WTC11 (cell line): ENCODE data around the gene BACE1-AS. TPM values are rescaled to one million over a fixed set of nuclear protein-coding genes. Genes with fewer than 3 reads are reported as not detected.

Source experiments
- ATAC-seq: fragments of 200-7000 bp; cut with Tn5 transposase; 2 replicates; pipeline ENCODE4 v1.10.0; 2021; ENCODE audit warnings: mild to moderate bottlenecking, moderate library complexity
- Bru-seq: library from RNA; stranded (reverse); fragments of 400-500 nt; gene quantifications from one replicate; lab custom pipeline; 2021; lab: Mats Ljungman, UMichigan
- CTCF ChIA-PET: fragments of 300-600 bp; sonication (Branson Sonifier 250); formaldehyde crosslinking; loops from one replicate; lab custom pipeline; 2021; ENCODE audit warnings: antibody characterized with exemption; lab: Charles Lee
- POLR2A ChIA-PET: fragments of 350-600 bp; sonication (Branson Sonifier 250); formaldehyde crosslinking; loops from one replicate; lab custom pipeline; 2021; ENCODE audit warnings: antibody characterized with exemption; lab: Charles Lee
- DNase-seq: peaks from one replicate; pipeline ENCODE4 v3.0.0; 2021; ENCODE audit warnings: low spot score
- H3K27ac Mint-ChIP-seq: 2 replicates; pipeline ENCODE4 v1.8.0; 2021; ENCODE audit warnings: mixed read lengths
- H3K27me3 Mint-ChIP-seq: 2 replicates; pipeline ENCODE4 v1.8.0; 2021; ENCODE audit warnings: low read depth, mild to moderate bottlenecking, moderate library complexity, mixed read lengths
- H3K36me3 Mint-ChIP-seq: 2 replicates; pipeline ENCODE4 v1.8.0; 2021; ENCODE audit warnings: mixed read lengths
- H3K4me1 Mint-ChIP-seq: 2 replicates; pipeline ENCODE4 v1.8.0; 2022; ENCODE audit warnings: mixed read lengths
- H3K4me3 Mint-ChIP-seq: 2 replicates; pipeline ENCODE4 v1.8.0; 2021; ENCODE audit warnings: mild to moderate bottlenecking, moderate library complexity, mixed read lengths
- H3K9me3 Mint-ChIP-seq: 2 replicates; pipeline ENCODE4 v1.8.0; 2021; ENCODE audit warnings: mixed read lengths
- CBFB ChIP-seq: sonication (generic); formaldehyde crosslinking; IDR thresholded peaks from 2 replicates; pipeline ENCODE4 v1.8.1; 2022; ENCODE audit warnings: mild to moderate bottlenecking, low read depth, missing genetic modification reagents
- EMX1 ChIP-seq: fragments of 250-450 bp; sonication (Bioruptor Pico); IDR thresholded peaks from 2 replicates; pipeline ENCODE4 v1.8.0; 2021; ENCODE audit warnings: mild to moderate bottlenecking
- FOXJ3 ChIP-seq: sonication (generic); formaldehyde crosslinking; IDR thresholded peaks from 2 replicates; pipeline ENCODE4 v1.9.0; 2021; ENCODE audit warnings: missing genetic modification reagents, mild to moderate bottlenecking, borderline replicate concordance
- NFATC4 ChIP-seq: fragments of 250-450 bp; sonication (Bioruptor Pico); IDR thresholded peaks from 2 replicates; pipeline ENCODE4 v1.9.0; 2021; ENCODE audit warnings: mild to moderate bottlenecking
- NFYB ChIP-seq: sonication (generic); formaldehyde crosslinking; conservative IDR thresholded peaks from 2 replicates; pipeline ENCODE4 v1.8.0; 2022; ENCODE audit warnings: low read depth, missing genetic modification reagents
- OVOL2 ChIP-seq: fragments of 250-450 bp; sonication (Bioruptor Pico); IDR thresholded peaks from 2 replicates; pipeline ENCODE4 v1.9.0; 2021; ENCODE audit warnings: mild to moderate bottlenecking, borderline replicate concordance
- SP1 ChIP-seq: sonication (generic); formaldehyde crosslinking; conservative IDR thresholded peaks from 2 replicates; pipeline ENCODE4 v1.8.1; 2022; ENCODE audit warnings: missing genetic modification reagents
- TCF7 ChIP-seq: sonication (generic); formaldehyde crosslinking; IDR thresholded peaks from 2 replicates; pipeline ENCODE4 v1.8.0; 2022; ENCODE audit warnings: mild to moderate bottlenecking, low read depth, missing genetic modification reagents, moderate library complexity
- TEAD1 ChIP-seq: sonication (generic); formaldehyde crosslinking; IDR thresholded peaks from 2 replicates; pipeline ENCODE4 v1.8.0; 2022; ENCODE audit warnings: mild to moderate bottlenecking, missing genetic modification reagents
- TP53 ChIP-seq: sonication (generic); formaldehyde crosslinking; IDR thresholded peaks from 2 replicates; pipeline ENCODE4 v1.8.1; 2023; ENCODE audit warnings: mild to moderate bottlenecking, missing genetic modification reagents
- ZBTB21 ChIP-seq: sonication (generic); formaldehyde crosslinking; IDR thresholded peaks from 2 replicates; pipeline ENCODE4 v1.8.1; 2023; ENCODE audit warnings: mild to moderate bottlenecking, missing genetic modification reagents, borderline replicate concordance
- ZNF219 ChIP-seq: sonication (generic); formaldehyde crosslinking; IDR thresholded peaks from 2 replicates; pipeline ENCODE4 v1.8.0; 2023; ENCODE audit warnings: missing genetic modification reagents, mild to moderate bottlenecking, borderline replicate concordance
- ZNF263 ChIP-seq: sonication (generic); formaldehyde crosslinking; IDR thresholded peaks from 2 replicates; pipeline ENCODE4 v1.8.1; 2022; ENCODE audit warnings: low read depth, mild to moderate bottlenecking, moderate library complexity, missing genetic modification reagents
- long read RNA-seq, 3 experiments: library from RNA in 1 of 3; library from capped mRNA in 1 of 3; library from polyadenylated mRNA in 1 of 3; unstranded in 2 of 3; stranded (forward) in 1 of 3; transcript quantifications; one replicate each; pipeline ENCODE4 v2.0.0, GENCODE V29; 2021
- total RNA-seq: library from RNA; stranded (reverse); gene quantifications from 3 replicates; pipeline ENCODE4 v1.2.3, GENCODE V29; 2021
- TF ChIP-seq, protein P1 (sequence below): sonication (generic); formaldehyde crosslinking; conservative IDR thresholded peaks from 2 replicates; pipeline ENCODE4 v1.8.1; 2023; ENCODE audit warnings: mild to moderate bottlenecking, low read depth, missing genetic modification reagents, moderate library complexity
- TF ChIP-seq, protein P2 (sequence below): sonication (generic); formaldehyde crosslinking; IDR thresholded peaks from 2 replicates; pipeline ENCODE4 v1.8.1; 2022; ENCODE audit warnings: missing genetic modification reagents, borderline replicate concordance
- TF ChIP-seq, protein P3 (sequence below): sonication (generic); formaldehyde crosslinking; IDR thresholded peaks from 2 replicates; pipeline ENCODE4 v1.8.1; 2022; ENCODE audit warnings: low read depth, missing genetic modification reagents, borderline replicate concordance
- TF ChIP-seq, protein P4 (sequence below): fragments of 250-450 bp; sonication (Bioruptor Pico); IDR thresholded peaks from 2 replicates; pipeline ENCODE4 v1.9.0; 2021; ENCODE audit warnings: moderate library complexity, mild to moderate bottlenecking, inconsistent platforms, borderline replicate concordance
- TF ChIP-seq, protein P5 (sequence below): fragments of 250-450 bp; sonication (Bioruptor Pico); conservative IDR thresholded peaks from 2 replicates; pipeline ENCODE4 v1.9.0; 2021; ENCODE audit warnings: mild to moderate bottlenecking
- TF ChIP-seq, protein P6 (sequence below): sonication (generic); formaldehyde crosslinking; IDR thresholded peaks from 2 replicates; pipeline ENCODE4 v1.8.0; 2023; ENCODE audit warnings: missing genetic modification reagents
- TF ChIP-seq, protein P7 (sequence below): fragments of 250-450 bp; sonication (Bioruptor Pico); IDR thresholded peaks from 2 replicates; pipeline ENCODE4 v1.9.0; 2021; ENCODE audit warnings: mild to moderate bottlenecking

BACE1-AS gene
- total RNA-seq (12.2 to 15.7 TPM (median 13.8 TPM) in 3 replicates), Bru-seq, nascent RNA (percentile 84 among the genes with signal in this experiment)
- long read RNA-seq, experiment 1, full-length matches to known transcripts: 5 of 12 reads
- long read RNA-seq, experiment 1, partial matches to known transcripts: 1 of 12 reads
- long read RNA-seq, experiment 1, other reads (novel, unspliced or antisense): 6 of 12 reads
- long read RNA-seq, experiment 2, partial matches to known transcripts: 0 of 3 reads
- long read RNA-seq, experiment 2, other reads (novel, unspliced or antisense): 0 of 3 reads
- long read RNA-seq, experiment 3: 0 reads

DNA sequence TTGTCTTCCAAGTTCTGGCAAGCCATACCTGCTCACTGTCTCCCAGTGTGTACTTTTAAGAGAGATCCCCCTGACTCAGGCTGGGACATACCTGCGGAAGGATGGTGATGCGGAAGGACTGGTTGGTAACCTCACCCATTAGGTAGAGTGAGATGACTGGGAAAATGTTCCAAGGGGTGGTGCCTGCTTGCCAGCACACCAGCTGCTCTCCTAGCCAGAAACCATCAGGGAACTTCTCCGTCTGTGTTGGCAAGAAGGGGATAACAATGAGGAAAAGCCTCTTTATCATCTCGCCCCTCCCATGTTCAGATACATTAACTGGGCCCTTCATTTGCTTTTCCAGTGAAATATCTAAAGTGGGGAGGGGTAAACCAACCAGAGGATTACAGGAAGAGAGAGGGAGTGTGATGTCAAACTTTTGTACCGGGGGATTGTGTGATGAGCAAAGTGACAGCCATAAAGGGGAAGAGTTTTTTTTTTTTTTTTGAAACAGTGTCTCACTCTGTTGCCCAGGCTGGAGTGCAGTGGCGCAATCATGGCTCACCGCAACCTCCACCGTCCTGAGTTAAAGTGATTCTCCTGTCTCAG, at the start of gene BACE1-AS:
Gene BACE1-AS, plus strand, starts transcription at position 538 of the 588 bp plus-strand sequence.
- Mint-ChIP-seq H3K27ac (no peak within 1 kb of the TSS; the same call in 1 of the 2 replicates), H3K36me3 (peaks cover 28% of the 10 kb centered on the region), H3K27me3 (no peaks in the 10 kb centered on the region), H3K9me3 (no peaks in the 10 kb centered on the region), H3K4me3 (no peak within 1 kb of the TSS), H3K4me1 (no peaks in the 10 kb centered on the region; the same call in 1 of the 2 replicates)
- ATAC-seq (no peak), DNase-seq (no peak)
- POLR2A ChIA-PET: no interaction called here
- CTCF ChIA-PET: no interaction called here
- TF ChIP-seq NFATC4 (CRISPR knock-in tag) (no peak), ZNF219 (CRISPR knock-in tag) (no peak), ZNF263 (CRISPR knock-in tag) (no peak), ZBTB21 (CRISPR knock-in tag) (no peak), TEAD1 (CRISPR knock-in tag) (no peak), CBFB (CRISPR knock-in tag) (no peak), TCF7 (no peak)
- TF ChIP-seq, protein P1, sequence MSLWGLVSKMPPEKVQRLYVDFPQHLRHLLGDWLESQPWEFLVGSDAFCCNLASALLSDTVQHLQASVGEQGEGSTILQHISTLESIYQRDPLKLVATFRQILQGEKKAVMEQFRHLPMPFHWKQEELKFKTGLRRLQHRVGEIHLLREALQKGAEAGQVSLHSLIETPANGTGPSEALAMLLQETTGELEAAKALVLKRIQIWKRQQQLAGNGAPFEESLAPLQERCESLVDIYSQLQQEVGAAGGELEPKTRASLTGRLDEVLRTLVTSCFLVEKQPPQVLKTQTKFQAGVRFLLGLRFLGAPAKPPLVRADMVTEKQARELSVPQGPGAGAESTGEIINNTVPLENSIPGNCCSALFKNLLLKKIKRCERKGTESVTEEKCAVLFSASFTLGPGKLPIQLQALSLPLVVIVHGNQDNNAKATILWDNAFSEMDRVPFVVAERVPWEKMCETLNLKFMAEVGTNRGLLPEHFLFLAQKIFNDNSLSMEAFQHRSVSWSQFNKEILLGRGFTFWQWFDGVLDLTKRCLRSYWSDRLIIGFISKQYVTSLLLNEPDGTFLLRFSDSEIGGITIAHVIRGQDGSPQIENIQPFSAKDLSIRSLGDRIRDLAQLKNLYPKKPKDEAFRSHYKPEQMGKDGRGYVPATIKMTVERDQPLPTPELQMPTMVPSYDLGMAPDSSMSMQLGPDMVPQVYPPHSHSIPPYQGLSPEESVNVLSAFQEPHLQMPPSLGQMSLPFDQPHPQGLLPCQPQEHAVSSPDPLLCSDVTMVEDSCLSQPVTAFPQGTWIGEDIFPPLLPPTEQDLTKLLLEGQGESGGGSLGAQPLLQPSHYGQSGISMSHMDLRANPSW (CRISPR knock-in tag): no peak
- TF ChIP-seq, protein P2, sequence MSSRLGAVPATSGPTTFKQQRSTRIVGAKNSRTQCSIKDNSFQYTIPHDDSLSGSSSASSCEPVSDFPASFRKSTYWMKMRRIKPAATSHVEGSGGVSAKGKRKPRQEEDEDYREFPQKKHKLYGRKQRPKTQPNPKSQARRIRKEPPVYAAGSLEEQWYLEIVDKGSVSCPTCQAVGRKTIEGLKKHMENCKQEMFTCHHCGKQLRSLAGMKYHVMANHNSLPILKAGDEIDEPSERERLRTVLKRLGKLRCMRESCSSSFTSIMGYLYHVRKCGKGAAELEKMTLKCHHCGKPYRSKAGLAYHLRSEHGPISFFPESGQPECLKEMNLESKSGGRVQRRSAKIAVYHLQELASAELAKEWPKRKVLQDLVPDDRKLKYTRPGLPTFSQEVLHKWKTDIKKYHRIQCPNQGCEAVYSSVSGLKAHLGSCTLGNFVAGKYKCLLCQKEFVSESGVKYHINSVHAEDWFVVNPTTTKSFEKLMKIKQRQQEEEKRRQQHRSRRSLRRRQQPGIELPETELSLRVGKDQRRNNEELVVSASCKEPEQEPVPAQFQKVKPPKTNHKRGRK (CRISPR knock-in tag): no peak

DNA sequence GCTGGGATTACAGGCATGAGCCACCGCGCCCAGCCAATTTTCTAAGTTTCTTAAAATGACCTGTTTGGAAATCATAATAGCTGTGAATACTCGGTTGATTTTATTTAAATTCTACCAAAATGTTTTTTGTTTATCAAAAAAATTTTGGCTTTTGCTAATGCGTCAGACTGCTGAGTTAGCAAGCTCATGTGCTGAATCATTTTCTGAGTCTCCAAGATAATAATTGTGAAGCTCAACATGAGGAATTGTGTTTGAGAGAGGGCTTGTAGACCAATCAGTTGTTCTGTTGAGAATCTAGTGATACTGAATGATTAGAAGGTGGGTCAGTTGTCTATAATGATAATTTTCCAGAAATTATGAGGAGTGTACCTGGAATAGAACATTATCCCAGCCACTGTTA, 42.8 kb upstream of the BACE1-AS start:
- Mint-ChIP-seq H3K9me3 (no peaks in the 10 kb centered on the region), H3K4me3 (no peak overlapping the region), H3K27ac (no peak overlapping the region), H3K36me3 (peaks cover 65% of the 10 kb centered on the region), H3K4me1 (no peaks in the 10 kb centered on the region), H3K27me3 (no peaks in the 10 kb centered on the region)
- no peak for ATAC-seq
- DNase-seq: no peak
- POLR2A ChIA-PET: no interaction called here
- CTCF ChIA-PET: interaction anchor here (1.5 kb wide), 1 partner anchor 68 kb away, joined by 3 read pairs; the partner anchor contains the start of gene BACE1
- TF ChIP-seq NFATC4 (CRISPR knock-in tag) (no peak), EMX1 (CRISPR knock-in tag) (no peak), FOXJ3 (CRISPR knock-in tag) (no peak), TP53 (no peak), SP1 (no peak), OVOL2 (CRISPR knock-in tag) (no peak), ZNF219 (CRISPR knock-in tag) (no peak), NFYB (CRISPR knock-in tag) (no peak)
- TF ChIP-seq, protein P3, sequence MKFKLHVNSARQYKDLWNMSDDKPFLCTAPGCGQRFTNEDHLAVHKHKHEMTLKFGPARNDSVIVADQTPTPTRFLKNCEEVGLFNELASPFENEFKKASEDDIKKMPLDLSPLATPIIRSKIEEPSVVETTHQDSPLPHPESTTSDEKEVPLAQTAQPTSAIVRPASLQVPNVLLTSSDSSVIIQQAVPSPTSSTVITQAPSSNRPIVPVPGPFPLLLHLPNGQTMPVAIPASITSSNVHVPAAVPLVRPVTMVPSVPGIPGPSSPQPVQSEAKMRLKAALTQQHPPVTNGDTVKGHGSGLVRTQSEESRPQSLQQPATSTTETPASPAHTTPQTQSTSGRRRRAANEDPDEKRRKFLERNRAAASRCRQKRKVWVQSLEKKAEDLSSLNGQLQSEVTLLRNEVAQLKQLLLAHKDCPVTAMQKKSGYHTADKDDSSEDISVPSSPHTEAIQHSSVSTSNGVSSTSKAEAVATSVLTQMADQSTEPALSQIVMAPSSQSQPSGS (CRISPR knock-in tag): no peak
- TF ChIP-seq, protein P4, sequence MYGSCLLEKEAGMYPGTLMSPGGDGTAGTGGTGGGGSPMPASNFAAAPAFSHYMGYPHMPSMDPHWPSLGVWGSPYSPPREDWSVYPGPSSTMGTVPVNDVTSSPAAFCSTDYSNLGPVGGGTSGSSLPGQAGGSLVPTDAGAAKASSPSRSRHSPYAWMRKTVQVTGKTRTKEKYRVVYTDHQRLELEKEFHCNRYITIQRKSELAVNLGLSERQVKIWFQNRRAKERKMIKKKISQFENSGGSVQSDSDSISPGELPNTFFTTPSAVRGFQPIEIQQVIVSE (CRISPR knock-in tag): no peak
- TF ChIP-seq, protein P5, sequence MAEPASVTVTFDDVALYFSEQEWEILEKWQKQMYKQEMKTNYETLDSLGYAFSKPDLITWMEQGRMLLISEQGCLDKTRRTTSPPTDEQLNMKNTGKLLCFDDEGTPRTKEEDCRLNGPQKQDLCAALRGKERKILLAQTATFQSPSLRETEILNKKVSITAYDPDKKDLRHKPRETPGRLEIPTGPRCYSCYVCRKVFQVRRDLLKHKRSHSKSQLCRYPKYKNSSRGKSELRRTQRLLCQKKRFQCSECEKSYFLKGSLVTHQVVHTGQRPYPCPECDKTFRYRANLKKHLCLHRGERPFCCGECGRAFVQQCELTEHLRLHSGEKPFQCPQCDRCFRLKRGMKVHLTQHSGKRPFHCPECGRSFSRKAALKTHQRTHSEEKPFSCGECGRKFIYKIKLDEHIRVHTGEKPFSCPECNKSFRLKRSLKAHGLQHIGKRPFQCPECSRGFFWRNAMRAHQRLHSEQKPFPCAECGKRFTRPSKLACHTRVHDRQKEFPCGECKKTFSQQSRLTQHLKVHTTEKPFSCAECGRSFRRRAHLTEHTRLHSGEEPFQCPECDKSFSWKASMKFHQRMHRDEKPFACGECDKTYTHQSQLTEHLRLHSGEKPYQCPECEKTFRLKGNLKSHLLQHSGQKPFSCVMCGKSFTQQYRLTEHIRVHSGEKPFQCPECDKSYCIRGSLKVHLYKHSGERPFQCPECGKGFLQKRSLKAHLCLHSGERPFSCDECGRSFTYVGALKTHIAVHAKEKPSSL (CRISPR knock-in tag): no peak
- TF ChIP-seq, protein P6, sequence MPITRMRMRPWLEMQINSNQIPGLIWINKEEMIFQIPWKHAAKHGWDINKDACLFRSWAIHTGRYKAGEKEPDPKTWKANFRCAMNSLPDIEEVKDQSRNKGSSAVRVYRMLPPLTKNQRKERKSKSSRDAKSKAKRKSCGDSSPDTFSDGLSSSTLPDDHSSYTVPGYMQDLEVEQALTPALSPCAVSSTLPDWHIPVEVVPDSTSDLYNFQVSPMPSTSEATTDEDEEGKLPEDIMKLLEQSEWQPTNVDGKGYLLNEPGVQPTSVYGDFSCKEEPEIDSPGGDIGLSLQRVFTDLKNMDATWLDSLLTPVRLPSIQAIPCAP (CRISPR knock-in tag): no peak
- TF ChIP-seq, protein P7, sequence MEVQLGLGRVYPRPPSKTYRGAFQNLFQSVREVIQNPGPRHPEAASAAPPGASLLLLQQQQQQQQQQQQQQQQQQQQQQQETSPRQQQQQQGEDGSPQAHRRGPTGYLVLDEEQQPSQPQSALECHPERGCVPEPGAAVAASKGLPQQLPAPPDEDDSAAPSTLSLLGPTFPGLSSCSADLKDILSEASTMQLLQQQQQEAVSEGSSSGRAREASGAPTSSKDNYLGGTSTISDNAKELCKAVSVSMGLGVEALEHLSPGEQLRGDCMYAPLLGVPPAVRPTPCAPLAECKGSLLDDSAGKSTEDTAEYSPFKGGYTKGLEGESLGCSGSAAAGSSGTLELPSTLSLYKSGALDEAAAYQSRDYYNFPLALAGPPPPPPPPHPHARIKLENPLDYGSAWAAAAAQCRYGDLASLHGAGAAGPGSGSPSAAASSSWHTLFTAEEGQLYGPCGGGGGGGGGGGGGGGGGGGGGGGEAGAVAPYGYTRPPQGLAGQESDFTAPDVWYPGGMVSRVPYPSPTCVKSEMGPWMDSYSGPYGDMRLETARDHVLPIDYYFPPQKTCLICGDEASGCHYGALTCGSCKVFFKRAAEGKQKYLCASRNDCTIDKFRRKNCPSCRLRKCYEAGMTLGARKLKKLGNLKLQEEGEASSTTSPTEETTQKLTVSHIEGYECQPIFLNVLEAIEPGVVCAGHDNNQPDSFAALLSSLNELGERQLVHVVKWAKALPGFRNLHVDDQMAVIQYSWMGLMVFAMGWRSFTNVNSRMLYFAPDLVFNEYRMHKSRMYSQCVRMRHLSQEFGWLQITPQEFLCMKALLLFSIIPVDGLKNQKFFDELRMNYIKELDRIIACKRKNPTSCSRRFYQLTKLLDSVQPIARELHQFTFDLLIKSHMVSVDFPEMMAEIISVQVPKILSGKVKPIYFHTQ (CRISPR knock-in tag): no peak
